HG02678 (cell line): ENCODE results near the gene PIK3C3.

Source experiments
- ATAC-seq: cut with Tn5 transposase; IDR thresholded peaks from one replicate; pipeline ENCODE4 v1.9.1; 2021; ENCODE audit warnings: mild to moderate bottlenecking, moderate library complexity; ENCODE audit not compliant: unreplicated experiment

Gene PIK3C3

DNA sequence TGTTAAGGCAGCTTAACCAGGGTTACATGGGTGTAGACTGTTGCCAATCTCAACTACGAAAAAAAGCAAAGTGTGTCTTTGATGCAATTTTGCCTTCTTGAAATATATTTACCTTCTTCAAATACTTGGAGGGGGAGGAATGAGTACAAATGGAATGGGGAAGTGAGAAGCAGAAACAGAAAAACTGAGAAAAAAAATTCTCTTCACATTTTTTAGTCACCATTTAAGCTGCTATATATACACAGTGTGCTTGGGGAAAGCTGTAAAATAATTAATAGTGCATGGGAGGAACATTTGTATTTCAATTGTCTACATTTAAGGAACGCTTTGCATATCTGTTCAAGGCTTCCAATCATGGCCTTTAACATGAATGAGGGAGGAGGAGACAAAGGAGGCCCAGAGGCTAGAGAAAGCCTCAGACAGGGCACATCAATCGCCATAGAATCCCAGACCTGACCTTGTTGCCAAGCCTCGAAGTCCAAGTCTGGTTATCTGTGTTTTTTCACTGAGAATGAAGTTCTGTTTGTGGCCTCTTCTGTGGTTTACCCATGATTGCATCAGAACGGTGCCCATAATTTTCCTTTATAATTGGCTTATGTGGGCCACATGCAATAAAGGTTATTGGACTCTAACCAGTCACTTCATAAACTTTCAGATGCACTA lies 158.6 kb downstream of the PIK3C3 start:
- peak; percentile 59 for ATAC-seq

DNA sequence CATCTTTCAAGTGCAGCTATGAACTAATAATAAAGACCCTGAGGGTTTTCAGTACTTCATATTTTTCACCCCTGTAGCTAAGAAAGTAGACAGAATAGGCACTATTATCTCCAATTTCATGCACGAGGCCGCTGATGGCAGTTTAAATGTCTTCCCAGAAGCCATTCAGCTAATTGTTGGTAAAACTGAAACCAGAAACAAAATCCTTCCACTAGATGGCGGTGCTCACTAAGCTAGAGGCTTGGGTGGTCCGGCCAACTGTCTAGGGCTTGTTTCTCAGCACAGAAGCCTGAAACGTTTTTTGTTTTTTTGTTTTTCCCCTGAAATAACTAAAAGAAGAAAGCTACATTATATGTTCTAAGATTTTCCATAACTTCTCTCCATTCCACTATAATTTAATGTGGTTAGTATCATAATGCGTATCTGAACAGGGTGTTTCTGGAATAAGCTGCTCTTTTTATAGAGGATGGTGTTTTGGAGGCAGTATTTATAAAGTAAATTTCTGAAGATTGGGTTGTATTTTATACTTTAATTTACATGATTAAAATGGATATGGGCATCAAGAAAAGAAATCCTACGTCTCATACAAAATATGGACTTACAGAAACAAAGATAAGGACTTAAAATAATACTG lies 159.4 kb downstream of the PIK3C3 start:
- peak; percentile 83 for ATAC-seq

DNA sequence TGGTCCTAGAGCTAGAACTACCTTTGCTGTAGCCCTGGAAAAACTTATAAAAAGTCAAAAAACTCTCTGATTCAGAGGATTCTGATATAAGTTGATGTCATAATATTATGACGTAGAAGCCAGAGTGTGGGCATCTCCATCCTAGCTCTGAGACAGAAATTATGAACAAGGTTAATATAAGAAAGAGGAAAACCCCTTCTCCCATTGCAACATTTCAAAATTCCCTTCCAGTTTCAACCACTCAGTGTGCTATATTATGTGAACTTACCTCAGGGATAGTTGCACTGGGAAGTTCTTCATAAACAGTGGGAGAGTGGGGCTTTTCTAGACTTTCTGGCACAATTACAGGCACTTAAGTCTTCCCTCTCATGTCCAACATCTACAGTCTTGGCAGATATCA lies 171.6 kb downstream of the PIK3C3 start:
- ATAC-seq = no peak

DNA sequence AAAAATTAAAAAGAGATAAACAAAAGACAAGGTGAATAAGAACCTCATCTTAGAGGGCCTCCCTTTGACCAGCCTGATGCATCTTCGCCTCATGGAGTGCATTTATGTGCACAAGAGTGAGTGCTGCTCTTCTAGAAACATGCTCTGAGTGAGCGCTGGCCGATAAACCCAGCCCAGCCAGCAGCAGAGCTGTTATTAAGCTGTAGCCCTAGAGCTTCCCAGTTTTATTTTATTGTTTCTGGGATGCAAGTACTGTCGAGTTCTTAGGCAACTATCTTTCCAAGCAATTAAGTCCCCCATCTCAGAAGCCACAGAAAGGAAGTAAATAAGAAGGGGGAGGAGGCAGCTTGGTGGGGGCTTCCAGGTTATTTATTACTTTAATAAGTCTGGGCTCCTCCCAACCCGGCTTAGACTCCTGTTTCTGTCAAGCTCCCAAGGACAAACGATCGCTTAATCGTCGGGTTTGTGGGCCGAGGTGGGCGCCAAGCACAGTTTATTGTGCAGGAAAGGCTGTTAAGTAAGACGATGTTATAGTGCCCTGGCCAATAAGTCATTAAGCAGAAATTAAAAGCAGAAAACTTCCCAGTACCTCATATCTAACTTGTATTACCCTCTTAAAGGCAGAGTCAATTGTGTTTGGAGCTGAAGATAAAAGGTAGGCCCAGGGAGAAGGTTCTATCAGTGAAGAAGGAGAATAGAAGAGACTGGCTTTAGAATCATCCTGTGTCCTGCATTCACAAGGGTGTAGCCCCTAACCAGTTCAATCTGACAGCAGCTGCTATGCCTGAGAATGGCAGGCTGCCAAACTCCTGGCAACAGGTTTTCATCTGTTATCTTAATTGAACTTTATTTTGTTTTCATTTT lies 176.3 kb downstream of the PIK3C3 start:
- ATAC-seq = no peak

DNA sequence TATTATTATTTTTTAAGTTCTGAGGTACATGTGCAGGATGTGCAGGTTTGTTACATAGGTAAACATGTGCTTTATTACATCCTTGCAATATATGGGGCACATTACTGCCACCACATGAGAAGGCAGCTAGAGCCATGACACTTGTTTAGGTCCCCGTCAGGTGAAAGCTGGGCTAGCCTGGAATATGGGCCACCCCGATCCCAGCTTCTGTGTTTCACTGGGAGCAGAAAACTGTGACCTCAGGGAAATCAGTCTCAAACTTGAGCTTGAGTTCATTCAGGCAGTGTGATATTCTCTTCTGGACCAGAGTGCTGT lies 176.9 kb downstream of the PIK3C3 start:
- ATAC-seq = no peak
